Neural progenitor cell (in vitro differentiated cells): ENCODE measurements around the gene ELANE. TPM values are rescaled to one million over a fixed set of nuclear protein-coding genes. Genes with fewer than 3 reads are reported as not detected.
"Not testable (repeated sequence)": the region's sequence is repeated elsewhere in the genome, so short reads cannot be mapped to it uniquely, and the experiment has no call there.

Experiments
- DNase-seq: peaks from one replicate; pipeline ENCODE4 v3.0.0-alpha.2; 2016; ENCODE audit warnings: low spot score
- H2AFZ ChIP-seq: fragments of 200-600 bp; sonication (generic); replicated peaks from 2 replicates; pipeline ENCODE4 v1.6.1; 2016; ENCODE audit warnings: antibody characterized with exemption
- H3F3A ChIP-seq: fragments of 200-600 bp; sonication (generic); 2 replicates; pipeline ENCODE4 v1.6.1; 2016; ENCODE audit warnings: antibody characterized with exemption, low read depth
- H3K27ac ChIP-seq: fragments of 200-600 bp; sonication (generic); 2 replicates; pipeline ENCODE4 v1.5.1; 2016; ENCODE audit warnings: mild to moderate bottlenecking
- H3K27me3 ChIP-seq: fragments of 200-600 bp; sonication (generic); 2 replicates; pipeline ENCODE4 v1.6.1; 2016; ENCODE audit warnings: mild to moderate bottlenecking, moderate library complexity
- H3K36me3 ChIP-seq: fragments of 200-600 bp; sonication (generic); 2 replicates; pipeline ENCODE4 v1.5.1; 2016
- H3K4me1 ChIP-seq: fragments of 200-600 bp; sonication (generic); 2 replicates; pipeline ENCODE4 v1.6.1; 2016; ENCODE audit warnings: mixed run types
- H3K4me2 ChIP-seq: fragments of 200-600 bp; sonication (generic); 2 replicates; pipeline ENCODE4 v1.6.1; 2016
- H3K4me3 ChIP-seq: fragments of 200-600 bp; sonication (generic); 2 replicates; pipeline ENCODE4 v1.5.1; 2016
- H3K79me2 ChIP-seq: fragments of 200-600 bp; sonication (generic); 2 replicates; pipeline ENCODE4 v1.6.1; 2016; ENCODE audit warnings: low read depth
- H3K9ac ChIP-seq: fragments of 200-600 bp; sonication (generic); 2 replicates; pipeline ENCODE4 v1.6.1; 2016
- H3K9me3 ChIP-seq: fragments of 200-600 bp; sonication (generic); 2 replicates; pipeline ENCODE4 v1.5.1; 2016; ENCODE audit warnings: low read depth
- H4K20me1 ChIP-seq: fragments of 200-600 bp; sonication (generic); 2 replicates; pipeline ENCODE4 v1.6.1; 2016; ENCODE audit warnings: low read depth
- H3K27ac Mint-ChIP-seq: 3 replicates; pipeline ENCODE4 v1.8.0; 2021; ENCODE audit warnings: mixed read lengths
- H3K27me3 Mint-ChIP-seq: 2 replicates; pipeline ENCODE4 v1.8.0; 2022; ENCODE audit warnings: low read depth, mild to moderate bottlenecking, inconsistent platforms, moderate library complexity, mixed read lengths; ENCODE audit not compliant: insufficient read depth
- H3K36me3 Mint-ChIP-seq: 3 replicates; pipeline ENCODE4 v1.8.0; 2021; ENCODE audit warnings: mixed read lengths
- H3K4me1 Mint-ChIP-seq: 3 replicates; pipeline ENCODE4 v1.8.0; 2021; ENCODE audit warnings: mixed read lengths
- H3K4me3 Mint-ChIP-seq: 3 replicates; pipeline ENCODE4 v1.8.0; 2021; ENCODE audit warnings: mild to moderate bottlenecking, moderate library complexity, mixed read lengths
- H3K9me3 Mint-ChIP-seq: 3 replicates; pipeline ENCODE4 v1.8.0; 2020; ENCODE audit warnings: mixed read lengths
- CTCF ChIP-seq: fragments of 200-600 bp; sonication (generic); IDR thresholded peaks from 2 replicates; pipeline ENCODE4 v1.5.1; 2017; ENCODE audit warnings: antibody characterized with exemption, mild to moderate bottlenecking
- EZH2 ChIP-seq: fragments of 200-600 bp; sonication (generic); IDR thresholded peaks from 2 replicates; pipeline ENCODE4 v1.6.1; 2017; ENCODE audit warnings: antibody characterized with exemption, mild to moderate bottlenecking, moderate library complexity
- EZH2phosphoT487 ChIP-seq: fragments of 200-600 bp; sonication (generic); IDR thresholded peaks from 2 replicates; pipeline ENCODE4 v1.6.1; 2017; ENCODE audit warnings: antibody characterized with exemption
- total RNA-seq: library from RNA; depleted of rRNA; stranded (reverse); fragments of >200 nt; gene quantifications from 2 replicates; pipeline ENCODE4 v1.2.3, GENCODE V29; 2015; ENCODE audit warnings: low replicate concordance

The ELANE gene
- total RNA-seq, 1 donor from 2014 or later: not detected

GRCh38 chr19:835210-835810 is 16.8 kb upstream of the ELANE start:
- H3K27ac ChIP-seq: no peak overlapping the region
- DNase-seq: no peak
- Mint-ChIP-seq H3K27ac (peak overlapping the region; percentile 74), H3K36me3 (no peaks in the 10 kb centered on the region), H3K27me3 (peaks cover 7% of the 10 kb centered on the region), H3K4me1 (peaks cover 10% of the 10 kb centered on the region), H3K9me3 (no peaks in the 10 kb centered on the region), H3K4me3 (peak overlapping the region; percentile 69)
- no peaks in the 10 kb centered on the region for H3K9me3 ChIP-seq
- no peaks in the 10 kb centered on the region for H3K27me3 ChIP-seq
- no peak overlapping the region for H2AFZ ChIP-seq
- no peaks in the 10 kb centered on the region for H3F3A ChIP-seq
- TF ChIP-seq CTCF (no peak), EZH2phosphoT487 (no peak), EZH2 (no peak)
- H4K20me1 ChIP-seq: no peaks in the 10 kb centered on the region
- H3K4me3 ChIP-seq: no peak overlapping the region
- H3K4me1 ChIP-seq: no peaks in the 10 kb centered on the region
- no peaks in the 10 kb centered on the region for H3K79me2 ChIP-seq
- no peak overlapping the region for H3K4me2 ChIP-seq
- no peaks in the 10 kb centered on the region for H3K36me3 ChIP-seq
- H3K9ac ChIP-seq: no peak overlapping the region

GRCh38 chr19:840519-841206 is 11.4 kb upstream of the ELANE start, which contains the start of gene PRTN3:
Gene PRTN3 (plus strand): TSS chr19:840999. CDS start chr19:841009, 10 bp downstream.
- no peaks in the 10 kb centered on the region for H4K20me1 ChIP-seq
- Mint-ChIP-seq H3K4me3 (peak within 1 kb of the TSS; percentile 58), H3K27me3 (peaks cover 28% of the 10 kb centered on the region), H3K27ac (peak within 1 kb of the TSS; percentile 22), H3K9me3 (peaks cover 3% of the 10 kb centered on the region), H3K36me3 (no peaks in the 10 kb centered on the region), H3K4me1 (peaks cover 19% of the 10 kb centered on the region)
- H3F3A ChIP-seq: peaks cover 18% of the 10 kb centered on the region
- no peaks in the 10 kb centered on the region for H3K79me2 ChIP-seq
- H3K36me3 ChIP-seq: no peaks in the 10 kb centered on the region
- H3K27ac ChIP-seq: no peak within 1 kb of the TSS
- H3K4me1 ChIP-seq: peaks cover 3% of the 10 kb centered on the region
- no peak within 1 kb of the TSS for H3K4me3 ChIP-seq
- H2AFZ ChIP-seq: no peak within 1 kb of the TSS
- no peak within 1 kb of the TSS for H3K9ac ChIP-seq
- no peak for DNase-seq
- H3K9me3 ChIP-seq: no peaks in the 10 kb centered on the region
- TF ChIP-seq EZH2phosphoT487: no peak
- no peak for TF ChIP-seq EZH2
- H3K27me3 ChIP-seq: peaks cover 36% of the 10 kb centered on the region
- H3K4me2 ChIP-seq: no peak within 1 kb of the TSS

- not testable (repeated sequence) for H3K36me3 Mint-ChIP-seq, H3K4me1 ChIP-seq, H4K20me1 ChIP-seq, H3K4me2 ChIP-seq, DNase-seq, H3K9me3 ChIP-seq, H3K27ac Mint-ChIP-seq, H2AFZ ChIP-seq, H3K9me3 Mint-ChIP-seq, H3K4me3 ChIP-seq, H3K79me2 ChIP-seq, H3K9ac ChIP-seq, H3K36me3 ChIP-seq, H3K27ac ChIP-seq
- Mint-ChIP-seq H3K4me1 (peaks cover 17% of the 10 kb centered on the region), H3K27me3 (peaks cover 32% of the 10 kb centered on the region), H3K4me3 (peak overlapping the region; percentile 77)
- Histone ChIP-seq H3K27me3 (peaks cover 46% of the 10 kb centered on the region), H3F3A (peaks cover 18% of the 10 kb centered on the region)
Observed at GRCh38 chr19:842802-843179, 9.3 kb upstream of the ELANE start.

GRCh38 chr19:843180-843835 is 8.8 kb upstream of the ELANE start:
- Histone ChIP-seq H3K9ac (no peak overlapping the region), H3K27ac (no peak overlapping the region), H3K36me3 (no peaks in the 10 kb centered on the region), H3K79me2 (no peaks in the 10 kb centered on the region), H2AFZ (no peak overlapping the region), H3K4me3 (peak overlapping the region; percentile 41), H3K4me2 (peak overlapping the region; percentile 83), H3K9me3 (no peaks in the 10 kb centered on the region), H3K4me1 (peaks cover 3% of the 10 kb centered on the region), H3F3A (peaks cover 18% of the 10 kb centered on the region), H4K20me1 (no peaks in the 10 kb centered on the region), H3K27me3 (peaks cover 46% of the 10 kb centered on the region)
- peaks cover 32% of the 10 kb centered on the region for H3K27me3 Mint-ChIP-seq
- H3K4me1 Mint-ChIP-seq: peaks cover 17% of the 10 kb centered on the region
- no peaks in the 10 kb centered on the region for H3K36me3 Mint-ChIP-seq
- no peak overlapping the region for H3K27ac Mint-ChIP-seq
- peak; percentile 79 for DNase-seq
- H3K4me3 Mint-ChIP-seq: peak overlapping the region; percentile 77
- H3K9me3 Mint-ChIP-seq: peaks cover 3% of the 10 kb centered on the region
- TF ChIP-seq EZH2phosphoT487 (no peak), CTCF (peak; percentile 15), EZH2 (peak; percentile 65)
